ENCODE results near the gene FOXQ1.
"Not testable (repeated sequence)": the region's sequence is repeated elsewhere in the genome, so short reads cannot be mapped to it uniquely, and the experiment has no call there.

Gene FOXQ1

DNA sequence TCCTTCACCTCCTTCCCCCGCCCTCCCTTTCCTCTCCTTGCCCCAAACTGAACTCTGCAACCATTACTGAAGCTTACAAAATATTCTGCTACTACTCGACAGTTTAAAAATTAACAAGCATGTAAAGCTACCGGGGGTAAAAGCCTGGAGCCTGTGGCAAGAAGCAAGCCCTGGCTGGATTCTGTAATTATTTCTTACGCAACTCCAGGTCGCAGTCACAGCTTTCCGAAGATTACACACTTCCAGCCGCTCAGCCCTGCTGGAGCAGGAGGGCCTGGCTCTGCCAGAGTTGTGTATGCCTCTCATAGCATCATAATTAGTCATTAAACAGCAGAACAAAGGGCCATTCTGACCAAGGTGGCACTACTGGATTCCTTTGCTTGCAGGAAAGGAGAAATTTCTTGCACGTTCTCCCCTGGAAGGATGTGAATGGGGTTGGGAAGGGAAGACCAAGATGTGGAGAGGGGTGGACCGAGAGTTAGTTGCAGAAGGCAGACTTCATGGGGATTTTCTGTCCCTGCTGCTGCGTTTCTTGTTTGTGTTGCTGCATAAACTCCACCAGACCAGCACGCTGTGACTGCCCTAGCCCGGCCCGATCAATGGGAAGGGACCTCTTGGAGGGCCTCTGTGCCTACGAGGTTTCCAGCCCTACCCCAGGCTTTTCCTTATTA is 23.6 kb downstream of the FOXQ1 start:
- no peak overlapping the region for H3K4me3 ChIP-seq (ENCODE audit: low read length)
- no peaks in the 10 kb centered on the region for H3K36me3 ChIP-seq (ENCODE audit: insufficient read depth, low read length)
- peaks cover 9% of the 10 kb centered on the region for H3K27me3 ChIP-seq (ENCODE audit: insufficient read depth, low read length)
- H2AFZ ChIP-seq (ENCODE audit: low read depth, low read length), result no peak overlapping the region
- no peaks in the 10 kb centered on the region for H3K4me1 ChIP-seq (ENCODE audit: insufficient read depth, low read length)
- H3K9me3 ChIP-seq (ENCODE audit: low read length), result no peaks in the 10 kb centered on the region

DNA sequence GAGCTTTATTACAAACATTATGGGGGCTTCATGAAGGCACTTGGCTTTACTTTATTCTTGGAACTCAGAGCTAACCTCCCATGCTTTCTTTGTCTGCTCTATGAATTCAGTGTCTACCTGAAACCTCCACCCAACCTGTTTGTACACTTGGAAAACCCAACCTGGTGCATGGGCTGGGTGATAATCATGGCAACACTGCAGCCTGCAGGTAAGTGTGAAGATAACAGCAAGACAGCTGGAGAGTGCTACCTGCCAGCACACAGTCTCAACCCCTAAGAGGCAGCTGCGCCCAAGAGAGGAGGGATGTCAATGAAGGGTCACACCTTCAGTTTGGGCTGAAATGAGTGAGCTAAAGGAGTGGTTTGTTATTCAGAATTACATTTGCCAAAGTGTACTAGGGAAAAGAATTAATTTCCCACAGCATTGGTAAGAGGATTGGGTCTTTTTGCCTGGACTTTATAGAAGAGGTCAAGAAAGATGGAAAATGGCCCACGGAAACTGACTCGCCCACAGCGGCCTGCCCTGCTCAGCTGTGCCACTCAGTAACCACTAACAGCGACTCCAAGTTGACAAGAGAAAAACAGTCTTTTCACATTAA is 24.4 kb downstream of the FOXQ1 start:
- no peaks in the 10 kb centered on the region for H3K4me1 ChIP-seq (ENCODE audit: insufficient read depth, low read length)
- no peaks in the 10 kb centered on the region for H3K36me3 ChIP-seq (ENCODE audit: insufficient read depth, low read length)
- H3K27me3 ChIP-seq (ENCODE audit: insufficient read depth, low read length), result peaks cover 9% of the 10 kb centered on the region
- H2AFZ ChIP-seq (ENCODE audit: low read depth, low read length), result no peak overlapping the region
- H3K9me3 ChIP-seq (ENCODE audit: low read length), result no peaks in the 10 kb centered on the region
- no peak overlapping the region for H3K4me3 ChIP-seq (ENCODE audit: low read length)

DNA sequence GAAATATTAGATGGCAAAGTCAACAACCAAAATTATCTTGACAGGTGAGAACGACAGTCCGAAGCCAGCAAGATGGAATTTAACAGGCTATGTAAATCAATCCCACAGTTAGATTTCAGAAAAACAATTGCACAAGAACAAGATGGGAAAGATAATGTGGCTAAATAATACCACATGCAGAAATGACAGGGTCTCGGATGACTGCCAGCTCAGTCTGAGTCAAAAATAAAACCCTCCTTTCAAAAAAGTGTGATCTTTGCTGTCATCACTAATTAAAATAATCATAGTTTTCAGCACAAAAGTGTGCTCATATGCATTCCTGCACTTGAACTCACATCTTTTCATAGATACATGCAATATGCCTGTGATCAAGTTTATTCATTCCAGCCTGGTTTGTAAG is 25.9 kb downstream of the FOXQ1 start:
- Histone ChIP-seq H3K9me3 (ENCODE audit: low read length) (no peaks in the 10 kb centered on the region), H2AFZ (ENCODE audit: low read depth, low read length) (no peak overlapping the region), H3K4me3 (ENCODE audit: low read length) (no peak overlapping the region), H3K4me1 (ENCODE audit: insufficient read depth, low read length) (no peaks in the 10 kb centered on the region), H3K36me3 (ENCODE audit: insufficient read depth, low read length) (no peaks in the 10 kb centered on the region), H3K27me3 (ENCODE audit: insufficient read depth, low read length) (peaks cover 9% of the 10 kb centered on the region)

DNA sequence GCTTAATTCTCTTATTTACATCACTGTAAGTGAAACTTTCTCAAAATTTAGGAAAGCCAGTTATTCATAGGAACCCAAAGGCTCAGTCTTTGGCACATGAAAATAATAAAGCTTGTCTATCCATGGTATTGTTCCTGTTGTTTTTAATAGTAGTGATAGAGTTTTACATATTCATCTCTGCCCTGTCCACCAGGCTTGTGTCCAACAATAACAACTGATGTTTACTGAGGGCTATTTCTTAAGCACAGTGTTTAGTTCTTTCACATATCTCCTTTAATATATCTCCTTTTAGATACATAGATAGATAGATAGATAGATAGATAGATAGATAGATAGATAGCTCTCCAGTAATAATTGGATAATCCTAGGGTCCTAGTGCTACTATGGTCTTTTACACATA is 34.2 kb downstream of the FOXQ1 start:
- Histone ChIP-seq H3K4me1 (ENCODE audit: insufficient read depth, low read length) (no peaks in the 10 kb centered on the region), H2AFZ (ENCODE audit: low read depth, low read length) (no peak overlapping the region), H3K9me3 (ENCODE audit: low read length) (no peaks in the 10 kb centered on the region), H3K36me3 (ENCODE audit: insufficient read depth, low read length) (no peaks in the 10 kb centered on the region), H3K4me3 (ENCODE audit: low read length) (no peak overlapping the region), H3K27me3 (ENCODE audit: insufficient read depth, low read length) (no peaks in the 10 kb centered on the region)

- no peaks in the 10 kb centered on the region for H3K4me1 ChIP-seq (ENCODE audit: insufficient read depth, low read length)
- H3K27me3 ChIP-seq (ENCODE audit: insufficient read depth, low read length), result no peaks in the 10 kb centered on the region
- no peak overlapping the region for H2AFZ ChIP-seq (ENCODE audit: low read depth, low read length)
- H3K9me3 ChIP-seq (ENCODE audit: low read length), result no peaks in the 10 kb centered on the region
- H3K36me3 ChIP-seq (ENCODE audit: insufficient read depth, low read length), result no peaks in the 10 kb centered on the region
- H3K4me3 ChIP-seq (ENCODE audit: low read length), result no peak overlapping the region
Measured at GRCh38 chr6:1346558-1347091, 34.7 kb downstream of the FOXQ1 start.

- H3K36me3 ChIP-seq (ENCODE audit: insufficient read depth, low read length), result no peaks in the 10 kb centered on the region
- H3K27me3 ChIP-seq (ENCODE audit: insufficient read depth, low read length), result no peaks in the 10 kb centered on the region
- H2AFZ ChIP-seq (ENCODE audit: low read depth, low read length), result no peak overlapping the region
- no peaks in the 10 kb centered on the region for H3K9me3 ChIP-seq (ENCODE audit: low read length)
- no peaks in the 10 kb centered on the region for H3K4me1 ChIP-seq (ENCODE audit: insufficient read depth, low read length)
- no peak overlapping the region for H3K4me3 ChIP-seq (ENCODE audit: low read length)
Measured at GRCh38 chr6:1347161-1347560, 35.3 kb downstream of the FOXQ1 start.

GRCh38 chr6:1348675-1349074 is 36.8 kb downstream of the FOXQ1 start:
- Histone ChIP-seq H3K4me3 (ENCODE audit: low read length) (no peak overlapping the region), H3K36me3 (ENCODE audit: insufficient read depth, low read length) (no peaks in the 10 kb centered on the region), H2AFZ (ENCODE audit: low read depth, low read length) (no peak overlapping the region), H3K27me3 (ENCODE audit: insufficient read depth, low read length) (no peaks in the 10 kb centered on the region), H3K4me1 (ENCODE audit: insufficient read depth, low read length) (no peaks in the 10 kb centered on the region), H3K9me3 (ENCODE audit: low read length) (no peaks in the 10 kb centered on the region)

DNA sequence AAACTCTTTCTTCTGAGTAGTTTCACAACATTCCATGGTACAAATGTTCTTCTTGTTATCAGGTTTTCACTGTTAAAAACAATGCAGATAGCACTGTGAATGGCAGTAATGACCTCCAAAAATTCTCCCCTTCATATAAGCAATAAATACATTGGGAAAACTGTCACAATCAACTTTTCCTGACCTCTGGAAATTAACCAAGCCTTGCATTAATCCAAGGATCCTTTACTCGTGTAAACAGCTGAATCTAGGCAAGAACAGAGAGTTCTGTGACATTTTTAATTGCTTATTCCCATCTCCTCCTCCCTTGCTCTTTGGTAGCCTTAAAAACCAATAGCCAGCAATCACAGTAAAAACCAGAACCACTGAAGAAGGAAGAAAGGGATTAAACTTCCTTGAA is 37.8 kb downstream of the FOXQ1 start:
- Histone ChIP-seq H2AFZ (ENCODE audit: low read depth, low read length) (no peak overlapping the region), H3K9me3 (ENCODE audit: low read length) (no peaks in the 10 kb centered on the region), H3K4me1 (ENCODE audit: insufficient read depth, low read length) (no peaks in the 10 kb centered on the region)

DNA sequence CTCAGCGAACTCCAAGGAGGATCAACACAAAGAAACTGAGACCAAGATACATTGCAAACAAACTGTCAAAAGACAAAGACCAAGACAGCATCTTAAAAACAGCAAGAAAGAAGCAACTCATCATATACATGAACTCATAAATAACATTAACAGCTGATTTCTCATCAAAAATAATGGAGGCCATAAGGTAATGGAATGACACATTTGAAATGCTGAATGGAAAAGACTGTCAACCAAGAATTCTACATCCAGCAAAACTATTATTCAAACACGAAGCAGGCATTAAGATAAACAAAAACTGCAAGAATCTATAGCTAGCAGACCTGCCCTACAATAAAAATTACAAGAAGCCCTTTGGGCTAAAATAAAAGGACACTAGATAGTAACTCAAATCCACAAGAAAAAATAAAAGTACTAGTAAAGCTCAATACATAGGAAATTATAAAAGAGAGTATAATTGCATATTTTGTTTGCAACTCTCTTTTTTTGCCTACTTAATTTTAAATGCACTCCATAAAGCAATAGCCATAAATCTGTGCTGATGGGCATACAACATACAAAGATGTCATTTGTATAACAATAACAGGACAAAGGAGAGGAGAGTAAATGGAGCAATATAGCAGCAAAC is 39.6 kb downstream of the FOXQ1 start:
- Histone ChIP-seq H3K36me3 (ENCODE audit: insufficient read depth, low read length) (no peaks in the 10 kb centered on the region), H3K4me1 (ENCODE audit: insufficient read depth, low read length) (no peaks in the 10 kb centered on the region), H2AFZ (ENCODE audit: low read depth, low read length) (no peak overlapping the region), H3K9me3 (ENCODE audit: low read length) (no peaks in the 10 kb centered on the region), H3K4me3 (ENCODE audit: low read length) (no peak overlapping the region), H3K27me3 (ENCODE audit: insufficient read depth, low read length) (no peaks in the 10 kb centered on the region)

More for the DNA sequence above, 37.8 kb downstream of the FOXQ1 start:
- H3K4me3 ChIP-seq (ENCODE audit: low read length), result no peak overlapping the region
- H3K36me3 ChIP-seq (ENCODE audit: insufficient read depth, low read length), result no peaks in the 10 kb centered on the region
- H3K27me3 ChIP-seq (ENCODE audit: insufficient read depth, low read length), result no peaks in the 10 kb centered on the region

DNA sequence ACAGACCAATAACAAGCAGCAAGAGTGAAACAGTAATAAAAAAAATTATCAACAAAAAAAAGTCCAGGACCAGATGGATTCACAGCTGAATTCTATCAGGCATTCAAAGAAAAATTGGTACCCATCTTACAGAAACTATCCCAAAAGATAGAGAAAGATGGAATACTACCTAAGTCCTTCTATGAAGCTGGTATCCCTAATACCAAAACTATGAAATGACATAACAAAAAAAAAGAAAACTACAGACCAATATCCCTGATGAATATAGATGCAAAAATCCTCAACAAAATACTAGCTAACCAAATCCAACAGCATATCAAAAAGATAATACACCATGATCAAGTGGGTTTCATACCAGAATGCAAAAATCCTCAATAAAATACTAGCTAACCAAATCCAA is 43.2 kb downstream of the FOXQ1 start:
- not testable (repeated sequence) for H3K4me1 ChIP-seq (ENCODE audit: insufficient read depth, low read length); H2AFZ ChIP-seq (ENCODE audit: low read depth, low read length); H3K4me3 ChIP-seq (ENCODE audit: low read length); H3K9me3 ChIP-seq (ENCODE audit: low read length); H3K27me3 ChIP-seq (ENCODE audit: insufficient read depth, low read length); H3K36me3 ChIP-seq (ENCODE audit: insufficient read depth, low read length)

GRCh38 chr6:1361717-1362116 is 49.8 kb downstream of the FOXQ1 start:
- H3K4me1 ChIP-seq (ENCODE audit: insufficient read depth, low read length); H3K27me3 ChIP-seq (ENCODE audit: insufficient read depth, low read length); H3K4me3 ChIP-seq (ENCODE audit: low read length); H3K36me3 ChIP-seq (ENCODE audit: insufficient read depth, low read length); H2AFZ ChIP-seq (ENCODE audit: low read depth, low read length); H3K9me3 ChIP-seq (ENCODE audit: low read length): not testable (repeated sequence)

- H3K36me3 ChIP-seq (ENCODE audit: insufficient read depth, low read length), result no peaks in the 10 kb centered on the region
- H3K9me3 ChIP-seq (ENCODE audit: low read length), result no peaks in the 10 kb centered on the region
- no peak overlapping the region for H3K4me3 ChIP-seq (ENCODE audit: low read length)
Measured at GRCh38 chr6:1362643-1363042, 50.7 kb downstream of the FOXQ1 start.

GRCh38 chr6:1363298-1363697 is 51.4 kb downstream of the FOXQ1 start:
- Histone ChIP-seq H3K9me3 (ENCODE audit: low read length) (no peaks in the 10 kb centered on the region), H2AFZ (ENCODE audit: low read depth, low read length) (no peak overlapping the region), H3K36me3 (ENCODE audit: insufficient read depth, low read length) (no peaks in the 10 kb centered on the region), H3K4me3 (ENCODE audit: low read length) (no peak overlapping the region), H3K27me3 (ENCODE audit: insufficient read depth, low read length) (no peaks in the 10 kb centered on the region), H3K4me1 (ENCODE audit: insufficient read depth, low read length) (no peaks in the 10 kb centered on the region)

More at GRCh38 chr6:1362643-1363042, 50.7 kb downstream of the FOXQ1 start:
- no peaks in the 10 kb centered on the region for H3K27me3 ChIP-seq (ENCODE audit: insufficient read depth, low read length)
- H2AFZ ChIP-seq (ENCODE audit: low read depth, low read length), result no peak overlapping the region
- H3K4me1 ChIP-seq (ENCODE audit: insufficient read depth, low read length), result no peaks in the 10 kb centered on the region
